ENCODE data around the gene SMIM36.
"Not testable (repeated sequence)": the region's sequence is repeated elsewhere in the genome, so short reads cannot be mapped to it uniquely, and the experiment has no call there.

Gene SMIM36

DNA sequence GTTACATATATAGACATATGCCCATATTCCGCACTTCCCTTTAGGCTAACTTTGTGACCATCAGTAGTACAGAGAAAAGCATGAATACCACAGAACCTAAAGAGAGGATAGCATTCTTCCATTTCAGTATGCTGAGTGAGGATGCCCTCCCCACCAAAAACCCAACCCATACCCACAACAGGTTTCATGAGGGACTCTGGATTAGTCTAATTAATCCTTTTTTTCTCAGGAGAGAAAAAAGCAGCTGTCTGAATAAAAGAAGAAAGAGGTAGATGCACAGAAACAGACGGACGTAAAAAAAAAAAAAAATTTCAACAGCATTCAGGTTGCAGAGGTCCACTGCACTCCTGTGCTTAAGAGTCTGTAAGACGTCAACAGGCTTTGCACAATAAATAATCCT, 96.3 kb downstream of the SMIM36 start:
- no peak for DNase-seq (ENCODE audit: low read depth in 2 of 2)

DNA sequence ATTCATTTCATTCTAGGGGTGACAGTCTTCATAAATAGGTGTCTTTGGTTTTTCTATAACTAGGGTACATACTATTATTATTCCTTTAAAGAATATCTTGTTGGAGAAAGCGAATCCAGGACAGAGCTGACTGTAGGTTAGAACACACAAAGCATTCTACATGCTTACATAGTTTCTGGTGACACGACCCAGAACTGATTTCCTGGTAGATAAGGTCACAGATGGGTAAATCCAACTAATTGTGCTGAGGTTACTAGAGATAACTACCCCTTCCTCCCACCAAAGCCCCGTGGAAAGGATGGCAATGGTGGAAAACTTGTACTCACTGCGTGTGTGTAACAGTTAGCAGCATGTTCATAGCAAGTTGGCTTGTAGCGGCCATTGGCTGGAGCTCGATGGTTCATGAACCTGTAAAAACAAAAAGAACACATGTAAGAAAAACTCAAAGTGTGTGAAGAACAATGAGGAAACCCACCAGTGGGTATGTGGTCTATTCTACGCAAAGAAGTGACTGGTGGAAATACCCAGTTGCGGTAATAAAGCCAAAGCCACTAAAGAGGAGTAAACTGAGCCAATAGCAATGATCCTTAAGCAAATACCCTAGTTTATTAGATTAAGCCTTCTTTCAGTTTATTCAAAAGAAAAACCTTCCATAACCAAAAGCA, 97.3 kb downstream of the SMIM36 start:
- no peak for DNase-seq (ENCODE audit: low read depth in 2 of 2)

DNA sequence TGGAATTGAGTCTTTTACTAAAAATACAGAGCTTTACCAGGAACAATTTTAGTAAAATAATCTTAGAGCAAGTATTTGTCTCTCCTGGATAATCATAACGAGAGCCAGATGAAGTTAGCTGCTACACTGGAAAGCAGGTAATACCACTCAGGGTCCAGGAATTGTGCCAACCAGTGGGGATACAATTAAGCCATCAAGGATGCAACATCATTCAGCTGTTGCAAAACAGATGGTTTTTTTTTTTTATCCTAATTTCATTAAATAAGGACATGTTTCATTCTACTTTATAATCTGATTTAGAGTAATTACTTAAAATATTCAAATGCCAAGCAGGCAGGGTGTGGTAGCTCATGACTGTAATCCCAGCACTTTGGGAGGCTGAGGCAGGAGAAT, 99.8 kb downstream of the SMIM36 start:
- no peak for DNase-seq (ENCODE audit: low read depth in 2 of 2)

DNA sequence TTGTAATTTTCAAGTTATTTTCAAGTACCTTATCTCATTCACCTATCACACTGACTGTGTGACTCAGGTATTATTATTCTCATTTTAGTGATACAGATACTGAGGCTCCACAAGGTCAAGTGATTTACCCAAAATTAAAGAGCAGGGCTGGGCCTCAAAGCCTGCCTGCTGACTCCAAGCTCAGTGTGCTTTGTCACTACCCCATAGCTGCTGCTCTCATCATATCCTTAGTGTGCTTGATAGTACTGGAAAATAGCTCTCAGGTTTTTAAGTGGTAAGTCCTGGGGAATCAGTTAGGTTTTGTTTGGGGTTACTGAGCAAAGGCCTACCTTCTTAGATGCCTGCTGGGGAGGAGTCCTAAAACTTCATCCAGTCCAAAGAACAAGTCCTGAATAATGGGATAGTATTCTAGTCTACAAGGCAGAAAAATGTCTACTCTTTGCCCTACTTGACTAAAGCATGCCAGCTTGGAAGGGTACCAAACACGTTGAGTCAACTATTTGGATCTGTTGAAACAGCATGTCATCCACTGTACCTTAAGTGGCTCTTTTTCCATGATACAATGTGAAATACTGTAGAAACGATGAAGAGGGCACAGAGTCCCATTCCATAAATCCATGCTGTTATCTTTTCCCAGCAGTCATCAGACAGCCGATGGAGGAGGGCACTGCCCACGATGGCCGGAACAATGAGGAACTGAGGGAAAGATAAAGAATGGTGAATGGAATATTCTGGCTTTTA, 100.4 kb downstream of the SMIM36 start:
- DNase-seq (ENCODE audit: low read depth in 2 of 2): no peak

DNA sequence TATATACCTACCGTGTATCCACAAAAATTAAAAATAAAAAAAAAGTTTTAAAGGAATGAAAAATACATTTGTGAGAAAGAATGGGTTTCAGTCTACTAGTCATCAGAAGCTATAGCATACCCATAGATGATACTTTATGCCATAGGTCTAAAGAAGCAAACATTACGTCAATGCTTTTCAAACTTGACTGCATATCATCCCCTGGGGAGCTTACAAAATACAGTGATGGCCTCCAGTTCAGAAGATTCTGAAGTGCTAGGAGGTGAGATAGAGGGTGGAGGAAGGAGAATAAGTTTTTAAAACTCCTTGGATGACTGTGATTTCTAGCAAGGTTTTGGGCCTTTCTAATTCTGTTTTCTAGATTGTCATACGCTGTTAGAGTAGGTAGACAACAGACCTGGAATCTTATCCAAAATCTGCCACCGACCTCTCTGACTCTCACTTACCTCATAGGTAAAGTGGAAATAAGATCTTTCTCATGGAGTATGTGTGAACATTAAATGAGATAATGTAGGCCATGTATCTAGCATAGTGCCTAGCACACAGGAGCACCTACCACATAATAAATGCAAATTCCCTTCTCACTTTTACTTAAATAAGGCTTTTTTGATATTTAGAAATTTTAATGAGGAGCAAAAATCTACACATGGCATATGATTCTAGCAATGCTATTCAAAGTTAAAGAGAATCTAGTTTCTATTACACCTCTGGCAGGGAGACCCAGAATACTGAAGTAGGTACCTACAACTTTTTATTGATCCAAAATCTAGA, 102.0 kb downstream of the SMIM36 start:
- DNase-seq (ENCODE audit: low read depth in 2 of 2): no peak

DNA sequence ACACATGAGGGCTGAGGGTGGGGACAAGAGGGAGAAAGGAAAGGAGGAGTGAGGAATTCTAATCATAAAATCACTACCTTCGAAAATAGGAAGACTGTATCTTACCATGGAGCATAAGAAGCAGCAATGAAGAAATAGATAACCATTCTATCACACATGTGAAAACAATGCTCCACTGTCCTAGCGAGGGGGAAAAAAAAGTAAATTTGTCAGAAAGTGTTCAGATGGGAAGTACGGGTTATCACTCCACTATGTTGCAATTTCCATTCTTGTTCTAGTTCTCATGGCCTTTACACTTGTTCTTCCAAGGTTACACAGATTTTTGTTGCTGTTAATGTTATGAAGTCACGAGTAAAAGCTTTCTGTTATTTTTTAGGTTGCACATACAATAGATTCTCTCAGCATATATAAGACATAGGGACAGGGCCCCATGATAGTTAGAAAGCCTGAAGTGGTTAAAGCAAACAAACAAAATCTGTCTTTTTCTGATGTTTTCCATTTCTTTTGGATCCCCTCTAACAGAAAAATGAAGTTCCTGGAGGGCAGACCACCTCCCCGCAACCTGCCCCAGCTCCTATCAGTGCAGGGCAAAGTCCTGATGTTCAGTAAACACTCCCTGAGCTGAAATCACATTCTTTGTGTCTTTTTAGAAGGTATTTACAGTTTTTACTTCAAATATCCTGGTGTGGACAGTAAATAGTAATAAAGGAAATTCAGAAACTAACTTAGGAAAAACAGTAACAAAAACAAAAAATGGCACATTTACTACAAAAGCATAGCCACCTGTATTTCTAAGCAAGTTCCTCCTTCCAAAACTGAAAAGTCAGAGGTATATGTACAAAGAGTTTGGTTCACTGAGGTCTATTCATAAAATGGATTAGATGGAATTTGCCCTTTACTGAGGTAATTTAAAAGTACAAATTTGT, 103.3 kb downstream of the SMIM36 start:
- DNase-seq (ENCODE audit: low read depth in 2 of 2): no peak

DNA sequence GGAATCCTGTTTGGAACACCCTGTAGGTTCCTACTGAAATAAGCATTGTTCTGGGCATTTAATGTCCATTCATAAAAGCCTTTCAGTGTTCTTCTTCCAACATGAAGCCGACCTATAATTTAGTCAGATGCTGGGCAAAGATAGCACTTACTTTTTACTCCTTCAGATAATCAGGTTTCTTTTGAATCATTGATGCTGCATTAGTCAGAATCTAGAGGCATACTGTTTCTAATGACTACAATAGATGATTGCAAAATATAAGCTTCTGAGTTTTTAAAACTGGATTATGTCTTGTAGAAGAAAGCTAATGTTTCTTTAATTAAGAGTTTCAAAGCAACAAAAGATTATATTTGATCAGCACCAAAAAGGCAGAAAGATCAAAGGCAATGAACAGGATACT, 105.7 kb downstream of the SMIM36 start:
- DNase-seq (ENCODE audit: low read depth in 2 of 2): no peak

DNA sequence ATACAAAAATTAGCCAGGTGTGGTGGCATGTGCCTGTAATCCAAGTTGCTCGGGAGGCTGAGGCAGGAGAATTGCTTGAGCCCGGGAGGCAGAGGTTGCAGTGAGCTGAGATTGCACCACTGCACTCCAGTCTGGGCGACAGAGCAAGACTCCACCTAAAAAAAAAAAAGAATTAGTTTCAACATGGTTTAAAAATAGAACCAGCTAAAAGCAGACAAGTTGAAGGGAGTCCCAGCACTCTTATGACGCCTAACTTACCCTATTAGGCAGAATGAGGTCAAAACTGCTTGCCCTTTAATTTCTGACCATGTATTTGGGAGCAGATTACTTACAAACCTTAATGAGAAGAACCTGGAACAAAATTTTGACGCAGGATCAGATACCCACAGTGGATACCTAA, 107.1 kb downstream of the SMIM36 start:
- DNase-seq (ENCODE audit: low read depth in 2 of 2): not testable (repeated sequence)

DNA sequence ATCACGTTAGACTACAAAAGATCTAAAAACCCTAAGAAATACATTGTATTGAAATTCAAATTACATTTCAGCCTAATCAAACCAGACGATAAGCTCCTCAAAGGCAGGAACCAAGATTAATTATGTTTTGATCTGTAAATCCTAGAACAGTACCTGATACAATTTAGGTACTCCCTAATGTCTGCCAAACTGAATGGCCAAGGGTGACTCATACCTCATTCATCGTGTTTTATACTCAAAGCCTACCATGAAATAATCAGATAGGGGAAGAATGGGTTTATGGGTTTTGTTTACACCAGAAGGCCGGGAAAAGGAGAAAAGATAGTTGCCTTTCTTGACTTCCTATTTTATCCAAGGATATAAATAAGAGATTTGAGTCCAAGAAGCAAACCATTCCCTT, 108.9 kb downstream of the SMIM36 start:
- no peak for DNase-seq (ENCODE audit: low read depth in 2 of 2)

All from stimulated activated CD8-positive, alpha-beta memory T cell treated with anti-CD3 and anti-CD28 coated beads, Interleukin-15, amount 100 ng/mL, for 4 hours (primary cell).